GM21447 (cell line): Measurements from ENCODE around the gene LCE2D.

Experiments used
- ATAC-seq: cut with Tn5 transposase; IDR thresholded peaks from one replicate; pipeline ENCODE4 v1.9.1; 2021; ENCODE audit not compliant: unreplicated experiment

LCE2D gene

GRCh38 chr1:152697701-152698600 lies 34.8 kb downstream of the LCE2D start, which contains the start of gene LCE2A:
Gene LCE2A (plus strand): TSS chr1:152698345. CDS start chr1:152698902, 557 bp downstream.
- no peak for ATAC-seq

GRCh38 chr1:152699746-152700145 lies 36.6 kb downstream of the LCE2D start:
- ATAC-seq = no peak

DNA sequence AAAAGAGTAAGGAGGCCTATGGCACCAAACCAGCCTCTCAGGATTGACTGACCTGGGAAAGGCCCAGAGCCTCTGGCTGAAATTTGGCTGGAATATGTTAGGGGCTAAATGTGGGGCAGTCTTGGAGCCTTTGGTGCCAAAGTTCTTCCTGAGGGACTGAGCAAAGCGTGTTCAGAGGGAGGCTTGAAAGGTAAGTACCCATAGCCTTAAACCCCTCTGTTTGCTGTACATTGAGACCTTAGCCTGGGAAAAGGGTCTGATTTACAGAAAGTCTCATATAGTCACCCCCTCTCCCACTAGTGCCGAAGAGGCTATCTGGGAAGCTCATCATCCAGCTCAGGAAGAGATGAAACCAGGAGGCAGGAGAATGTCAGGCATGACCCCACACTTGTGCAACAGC lies 44.7 kb downstream of the LCE2D start, which contains the start of gene LCE4A:
LCE4A (plus strand) TSS at position 301 of the 400 bp plus-strand sequence. CDS start 916 bp downstream, outside the sequence.
- ATAC-seq = no peak
